Esophagus squamous epithelium (tissue), 4 donors: ENCODE data around the gene FAH.

ENCODE experiments used
- POLR2A ChIP-seq, 4 donors: fragments of 450-650 bp; IDR thresholded peaks; one replicate each; pipeline ENCODE4 v1.6.1; 2017; ENCODE audit warnings: antibody characterized with exemption in 4 of 4, mild to moderate bottlenecking in 4 of 4, moderate library complexity in 3 of 4
- TF ChIP-seq, protein P1 (sequence below), 6 experiments: fragments of 450-650 bp in 4 of 6; fragments of 200-600 bp in 2 of 6; sonication (generic) in 2 of 6; IDR thresholded peaks; one replicate each; pipeline ENCODE4 v1.5.1; 2016 to 2019; ENCODE audit warnings: antibody characterized with exemption in 6 of 6, mild to moderate bottlenecking in 4 of 6, moderate library complexity in 4 of 6

DNA sequence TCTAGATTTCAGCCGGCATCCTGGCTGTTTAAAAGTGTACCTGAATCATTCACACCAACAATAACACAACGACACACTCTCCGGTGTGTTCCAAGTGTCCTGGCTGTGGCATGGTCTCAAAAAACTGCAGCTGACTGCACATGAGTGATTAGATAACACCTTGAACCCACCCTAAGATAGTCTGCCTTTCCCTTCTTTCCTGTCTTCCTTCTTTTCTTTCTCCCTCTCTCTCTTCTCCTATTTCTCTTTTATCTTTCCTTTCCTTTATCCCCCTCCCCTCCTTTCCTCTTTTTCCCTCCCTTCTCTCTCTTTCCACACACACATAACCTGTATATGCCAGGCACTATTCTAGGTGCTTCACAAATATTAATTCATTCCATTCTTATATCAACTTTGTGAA, 1.2 kb upstream of the FAH start:
- TF ChIP-seq, protein P1, sequence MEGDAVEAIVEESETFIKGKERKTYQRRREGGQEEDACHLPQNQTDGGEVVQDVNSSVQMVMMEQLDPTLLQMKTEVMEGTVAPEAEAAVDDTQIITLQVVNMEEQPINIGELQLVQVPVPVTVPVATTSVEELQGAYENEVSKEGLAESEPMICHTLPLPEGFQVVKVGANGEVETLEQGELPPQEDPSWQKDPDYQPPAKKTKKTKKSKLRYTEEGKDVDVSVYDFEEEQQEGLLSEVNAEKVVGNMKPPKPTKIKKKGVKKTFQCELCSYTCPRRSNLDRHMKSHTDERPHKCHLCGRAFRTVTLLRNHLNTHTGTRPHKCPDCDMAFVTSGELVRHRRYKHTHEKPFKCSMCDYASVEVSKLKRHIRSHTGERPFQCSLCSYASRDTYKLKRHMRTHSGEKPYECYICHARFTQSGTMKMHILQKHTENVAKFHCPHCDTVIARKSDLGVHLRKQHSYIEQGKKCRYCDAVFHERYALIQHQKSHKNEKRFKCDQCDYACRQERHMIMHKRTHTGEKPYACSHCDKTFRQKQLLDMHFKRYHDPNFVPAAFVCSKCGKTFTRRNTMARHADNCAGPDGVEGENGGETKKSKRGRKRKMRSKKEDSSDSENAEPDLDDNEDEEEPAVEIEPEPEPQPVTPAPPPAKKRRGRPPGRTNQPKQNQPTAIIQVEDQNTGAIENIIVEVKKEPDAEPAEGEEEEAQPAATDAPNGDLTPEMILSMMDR (IDR thresholded peaks at IDR 0.05), result no peak
- no peak for TF ChIP-seq POLR2A (IDR thresholded peaks at IDR 0.05)
